Measurements from ENCODE around the gene FANCI. TPM values are rescaled to one million over a fixed set of nuclear protein-coding genes. Genes with fewer than 3 reads are reported as not detected.

Gene FANCI
- total RNA-seq, 4 donors from 2014 or later = 0.80 to 3.3 (median 2.7) TPM

GRCh38 chr15:89346516-89347231 is 102.9 kb downstream of the FANCI start:
- H3K4me1 ChIP-seq = no peaks in the 10 kb centered on the region
- H3K9me3 ChIP-seq = no peaks in the 10 kb centered on the region
- intact Hi-C loops (cut with DNase I; ENCODE audit: low total_unique reads) (no loop called here), in situ Hi-C loops (cut with MboI; ENCODE audit: low sequenced_read_pairs in 4 of 4) (no loop called here)
- no peaks in the 10 kb centered on the region for H3K36me3 ChIP-seq
- TF ChIP-seq POLR2A (IDR thresholded peaks at IDR 0.05) (no peak), CTCF (IDR thresholded peaks at IDR 0.05 in 4 of 5, conservative IDR thresholded peaks at IDR 0.05 in 1 of 5) (no peak)
- no peak overlapping the region for H3K4me3 ChIP-seq
- peaks cover 0 to 3% (median 0%) of the 10 kb centered on the region in 3 donors for H3K27me3 ChIP-seq
- no peak for DNase-seq
- no peak overlapping the region for H3K27ac ChIP-seq
- ATAC-seq = no peak

DNA sequence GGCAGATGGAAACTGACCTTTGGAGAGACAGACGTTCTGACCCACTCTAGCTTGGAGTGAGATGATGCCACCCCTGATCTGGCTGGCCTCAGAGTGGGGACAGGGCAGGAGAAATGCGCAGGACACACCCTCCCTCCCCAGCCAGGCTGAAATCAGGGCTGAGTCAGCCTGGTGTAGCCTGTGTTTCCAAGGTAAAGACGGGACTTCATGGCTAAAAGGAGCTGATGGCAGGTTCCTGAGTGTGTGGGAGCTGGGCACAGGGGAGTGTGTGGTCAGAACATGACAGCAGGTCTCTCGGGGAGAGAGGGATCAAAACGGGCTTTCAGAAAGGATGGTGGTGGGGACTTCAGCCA is 105.4 kb downstream of the FANCI start:
- DNase-seq = no peak
- Histone ChIP-seq H3K27me3 (peaks cover 8 to 14% (median 11%) of the 10 kb centered on the region in 3 donors), H3K4me1 (no peaks in the 10 kb centered on the region), H3K27ac (no peak overlapping the region), H3K36me3 (no peaks in the 10 kb centered on the region), H3K4me3 (no peak overlapping the region), H3K9me3 (no peaks in the 10 kb centered on the region)
- TF ChIP-seq CTCF (IDR thresholded peaks at IDR 0.05 in 4 of 5, conservative IDR thresholded peaks at IDR 0.05 in 1 of 5) (no peak), POLR2A (IDR thresholded peaks at IDR 0.05) (no peak)
- intact Hi-C loops (cut with DNase I; ENCODE audit: low total_unique reads) = no loop called here
- in situ Hi-C loops (cut with MboI; ENCODE audit: low sequenced_read_pairs in 4 of 4) = no loop called here
- no peak for ATAC-seq

GRCh38 chr15:89352476-89352875 is 108.7 kb downstream of the FANCI start:
- Histone ChIP-seq H3K27ac (no peak overlapping the region), H3K36me3 (no peaks in the 10 kb centered on the region), H3K4me1 (no peaks in the 10 kb centered on the region), H3K4me3 (no peak overlapping the region), H3K27me3 (peaks cover 34 to 41% (median 41%) of the 10 kb centered on the region in 3 donors), H3K9me3 (no peaks in the 10 kb centered on the region)
- ATAC-seq = no peak
- DNase-seq = no peak
- no peak for TF ChIP-seq CTCF (IDR thresholded peaks at IDR 0.05 in 4 of 5, conservative IDR thresholded peaks at IDR 0.05 in 1 of 5)
- TF ChIP-seq POLR2A (IDR thresholded peaks at IDR 0.05) = no peak
- in situ Hi-C loops (cut with MboI; ENCODE audit: low sequenced_read_pairs in 4 of 4) = loop anchor here in 2 of 4 donors (5.0 to 10.0 kb wide), 2 partner anchors 82 to 85 kb away; no protein-coding TSS in a partner anchor
- intact Hi-C loops (cut with DNase I; ENCODE audit: low total_unique reads) = no loop called here

GRCh38 chr15:89353991-89354390 is 110.2 kb downstream of the FANCI start:
- H3K27ac ChIP-seq = no peak overlapping the region
- ATAC-seq = no peak
- DNase-seq = no peak
- TF ChIP-seq CTCF (IDR thresholded peaks at IDR 0.05 in 4 of 5, conservative IDR thresholded peaks at IDR 0.05 in 1 of 5) (no peak), POLR2A (IDR thresholded peaks at IDR 0.05) (no peak)
- H3K4me3 ChIP-seq = no peak overlapping the region
- intact Hi-C loops (cut with DNase I; ENCODE audit: low total_unique reads) = no loop called here
- peaks cover 0 to 3% of the 10 kb centered on the region in 2 donors for H3K4me1 ChIP-seq
- H3K9me3 ChIP-seq = no peaks in the 10 kb centered on the region
- in situ Hi-C loops (cut with MboI; ENCODE audit: low sequenced_read_pairs in 4 of 4) = loop anchor here in 2 of 4 donors (5.0 to 10.0 kb wide), 2 partner anchors 81 to 83 kb away; no protein-coding TSS in a partner anchor
- H3K27me3 ChIP-seq = peaks cover 45 to 53% (median 48%) of the 10 kb centered on the region in 3 donors
- no peaks in the 10 kb centered on the region for H3K36me3 ChIP-seq

Data from gastrocnemius medialis (tissue), 4 donors.